ENCODE data around the gene KRT77.
"Not testable (repeated sequence)": the region's sequence is repeated elsewhere in the genome, so short reads cannot be mapped to it uniquely, and the experiment has no call there.

KRT77 gene

DNA sequence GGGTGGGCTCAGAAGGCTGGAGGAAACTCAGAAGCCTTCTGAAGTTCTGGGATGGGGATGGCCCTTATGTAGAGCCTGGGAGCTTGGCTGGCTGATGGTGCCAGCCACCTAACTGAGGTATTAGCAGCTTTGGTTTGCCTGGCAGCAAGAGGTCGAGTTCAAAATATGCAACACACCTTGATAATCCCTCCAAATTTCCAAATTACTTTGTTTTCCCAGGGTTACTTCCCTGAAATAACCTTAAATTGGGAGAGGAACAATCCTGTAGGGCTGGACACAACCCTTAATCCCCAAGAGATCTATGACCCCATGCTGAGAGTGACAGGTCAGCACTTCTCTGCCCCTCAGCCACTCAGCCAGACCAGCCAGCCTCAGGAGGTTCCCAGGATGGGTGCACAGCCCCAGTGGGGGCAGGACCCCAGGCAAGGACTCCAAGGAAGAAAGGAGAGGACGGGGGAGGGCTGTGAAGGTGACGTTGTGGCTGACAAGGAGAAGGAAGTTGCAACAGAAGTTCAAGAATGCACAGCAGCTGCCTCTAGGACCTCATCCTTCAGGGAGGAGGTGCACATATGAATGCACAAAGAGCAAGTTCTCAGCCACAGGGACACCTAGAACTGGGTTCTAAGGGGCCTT is 18.6 kb upstream of the KRT77 start:
- no peak for DNase-seq

DNA sequence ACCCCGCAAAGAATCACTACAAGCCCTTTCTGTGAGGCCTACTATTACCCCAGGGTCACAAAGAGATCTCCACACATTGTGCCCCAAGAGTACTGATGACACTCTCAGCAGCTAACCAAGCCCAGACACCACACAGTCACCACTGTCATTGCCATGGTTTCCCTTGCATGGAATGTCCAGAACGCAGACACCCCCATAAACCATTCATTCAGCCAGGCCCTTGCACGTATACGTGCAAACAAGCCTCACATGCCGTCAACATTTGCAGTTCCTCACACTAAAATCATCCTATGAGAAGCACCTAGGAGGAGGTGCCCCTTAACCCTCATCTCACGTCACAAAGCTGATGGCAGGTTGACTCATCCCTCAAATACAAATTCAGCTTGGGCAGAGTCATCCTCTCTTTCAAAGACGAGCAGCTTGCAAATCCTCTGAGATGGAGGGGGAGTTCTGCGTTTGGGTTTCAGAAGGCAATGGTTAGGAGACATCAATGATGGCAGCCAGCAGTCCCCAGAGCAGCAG is 17.1 kb upstream of the KRT77 start:
- DNase-seq, result no peak

DNA sequence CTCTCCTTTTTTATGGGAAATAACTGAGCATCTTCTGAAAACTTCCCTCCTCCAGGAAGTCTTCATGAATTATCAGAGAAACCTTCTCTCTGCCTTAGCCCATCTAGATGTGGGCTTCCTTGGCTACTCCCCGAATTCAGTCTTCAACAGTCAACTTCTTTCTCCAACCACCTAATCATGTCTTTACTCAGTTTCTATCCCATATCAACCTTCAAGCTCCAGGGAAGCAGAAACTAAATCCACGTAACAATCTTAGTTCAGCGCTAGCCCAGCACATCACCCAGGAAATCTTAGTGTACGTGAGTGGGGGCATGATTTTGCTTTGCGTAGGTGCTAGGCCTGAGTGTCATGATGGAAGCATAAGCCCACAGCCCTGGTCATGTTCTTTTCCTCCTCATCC is 12.7 kb upstream of the KRT77 start:
- DNase-seq, result no peak

DNA sequence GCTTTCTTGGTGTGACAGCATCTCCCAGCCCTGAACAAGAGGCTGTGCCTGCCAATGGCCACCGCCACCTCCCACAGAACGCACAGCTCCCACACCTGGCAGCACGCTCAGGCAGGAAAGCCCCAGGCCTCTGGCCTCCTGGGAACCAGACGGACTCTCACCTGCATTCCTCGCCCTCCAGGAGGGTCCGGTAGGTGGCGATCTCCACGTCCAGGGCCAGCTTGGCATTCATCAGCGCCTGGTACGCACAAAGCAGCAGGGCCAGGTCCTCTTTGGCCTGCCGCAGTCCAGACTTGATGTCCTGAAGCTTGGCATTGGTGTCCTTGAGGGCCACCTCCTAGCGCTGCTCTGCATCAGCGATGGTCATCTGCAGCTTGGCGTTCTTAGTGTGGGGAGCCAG is 12.1 kb upstream of the KRT77 start:
- no peak for DNase-seq

DNA sequence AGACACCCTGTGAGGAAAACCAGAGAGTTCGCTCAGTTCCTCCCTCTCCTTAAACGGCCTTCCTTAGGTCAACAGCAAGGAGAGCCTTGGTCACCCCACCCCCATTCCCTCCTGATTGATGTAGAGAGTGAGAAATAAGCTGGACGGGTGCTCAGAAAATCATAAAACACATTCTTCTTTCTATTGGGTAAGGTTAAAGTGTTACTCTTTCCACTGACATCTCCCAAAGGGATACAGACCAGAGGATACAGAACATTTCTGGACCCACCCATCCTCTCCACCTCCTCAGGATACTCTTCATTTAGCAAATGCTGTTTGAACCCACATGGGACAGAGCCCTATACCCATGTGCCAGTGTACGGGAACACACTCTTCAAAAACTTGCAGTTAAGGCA is 11.6 kb upstream of the KRT77 start:
- DNase-seq, result no peak

DNA sequence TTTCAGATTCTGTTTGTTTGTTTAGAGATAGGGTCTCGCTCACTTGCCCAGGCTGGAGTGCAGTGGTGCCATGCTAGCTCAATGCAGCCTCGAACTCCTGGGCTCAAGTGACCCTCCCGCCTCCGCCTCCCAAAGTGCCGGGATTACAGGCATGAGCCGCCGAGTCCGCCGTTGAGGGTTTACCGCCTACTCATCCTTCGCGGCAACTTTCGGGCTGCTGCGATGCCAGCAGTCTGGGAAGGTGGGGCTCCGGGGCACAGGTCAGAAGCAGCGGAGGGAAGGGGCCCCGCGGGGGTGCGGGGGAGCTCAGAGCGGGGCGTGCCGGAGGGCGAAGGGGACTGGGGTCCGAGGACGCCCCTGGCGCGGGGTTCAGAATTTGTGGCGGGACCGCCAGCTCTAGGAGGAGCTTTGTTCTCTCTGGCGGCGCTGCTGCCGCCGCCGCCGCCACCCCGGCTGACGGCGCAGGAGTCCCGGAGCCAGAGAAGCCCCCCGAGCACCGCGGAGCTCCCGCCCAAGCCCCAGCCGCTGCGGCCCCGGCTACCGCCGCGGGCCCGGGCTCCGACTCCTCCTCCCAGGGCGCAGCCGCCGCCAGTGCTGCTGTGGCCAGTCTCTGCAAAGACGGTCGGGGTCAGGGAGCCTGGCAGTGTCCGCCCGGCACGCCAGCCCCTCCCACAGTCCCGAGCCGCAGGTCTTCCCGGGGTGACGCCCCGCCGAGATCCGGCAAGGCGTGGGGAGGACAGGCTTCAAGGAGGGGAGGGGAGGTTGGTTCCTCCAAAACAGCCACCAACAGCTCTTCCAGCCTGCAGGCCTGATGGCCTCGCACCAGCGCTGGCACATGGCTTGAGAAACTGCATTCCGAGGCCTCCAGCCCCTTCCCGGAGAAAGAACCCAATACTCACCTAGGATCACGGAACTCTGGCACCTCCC is 10.9 kb upstream of the KRT77 start:
- no peak for DNase-seq

DNA sequence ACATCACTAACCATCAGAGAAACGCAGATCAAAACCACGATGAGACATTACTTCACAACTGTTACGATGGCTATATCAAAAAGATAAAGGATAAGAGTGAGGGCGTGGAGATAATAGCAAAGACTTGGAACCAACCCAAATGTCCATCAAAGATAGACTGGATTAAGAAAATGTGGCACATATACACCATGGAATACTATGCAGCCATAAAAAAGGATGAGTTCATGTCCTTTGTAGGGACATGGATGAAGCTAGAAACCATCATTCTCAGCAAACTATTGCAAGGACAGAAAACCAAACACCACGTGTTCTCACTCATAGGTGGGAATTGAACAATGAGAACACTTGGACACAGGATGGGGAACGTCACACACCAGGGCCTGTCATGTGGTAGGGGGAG is 8.8 kb upstream of the KRT77 start:
- not testable (repeated sequence) for DNase-seq

DNA sequence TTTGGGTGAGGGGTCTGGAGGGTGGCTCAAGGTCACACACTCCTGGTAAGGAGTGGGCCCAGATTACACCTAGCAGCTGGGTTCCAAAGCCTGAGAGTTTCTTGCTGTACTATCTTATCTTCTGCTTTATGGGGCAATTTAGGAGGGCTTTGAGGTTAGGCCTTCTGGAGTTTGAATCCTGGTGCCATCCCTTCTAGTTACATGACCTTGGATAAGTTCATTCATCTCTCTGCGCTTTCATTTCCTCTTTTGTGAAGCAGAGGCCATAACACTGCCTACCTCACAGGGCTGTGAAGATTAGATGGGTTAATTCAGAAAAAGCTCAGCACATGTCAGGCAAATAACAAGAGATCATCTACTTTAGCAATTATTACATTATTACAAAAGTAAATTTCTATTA is 7.4 kb upstream of the KRT77 start:
- no peak for DNase-seq

DNA sequence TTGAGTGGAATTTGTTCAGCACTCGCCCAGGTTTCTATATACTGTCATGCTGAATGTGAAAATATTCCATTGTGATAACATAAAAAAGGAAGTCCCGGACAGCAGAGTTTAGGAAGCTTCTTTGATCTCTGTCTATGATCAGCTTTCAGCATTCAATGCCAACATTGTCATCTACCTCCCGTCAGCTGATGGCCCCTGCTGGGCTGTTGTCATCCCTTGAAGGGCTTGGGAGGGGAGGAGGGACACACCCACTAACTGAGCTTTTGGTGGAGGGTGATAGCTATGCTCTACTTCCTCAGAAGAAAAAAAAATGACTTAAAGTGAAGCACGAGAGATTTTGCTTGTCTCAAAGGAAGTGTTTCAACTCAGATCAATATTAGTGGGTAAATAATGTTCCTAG is 4.7 kb upstream of the KRT77 start:
- DNase-seq, result no peak

DNA sequence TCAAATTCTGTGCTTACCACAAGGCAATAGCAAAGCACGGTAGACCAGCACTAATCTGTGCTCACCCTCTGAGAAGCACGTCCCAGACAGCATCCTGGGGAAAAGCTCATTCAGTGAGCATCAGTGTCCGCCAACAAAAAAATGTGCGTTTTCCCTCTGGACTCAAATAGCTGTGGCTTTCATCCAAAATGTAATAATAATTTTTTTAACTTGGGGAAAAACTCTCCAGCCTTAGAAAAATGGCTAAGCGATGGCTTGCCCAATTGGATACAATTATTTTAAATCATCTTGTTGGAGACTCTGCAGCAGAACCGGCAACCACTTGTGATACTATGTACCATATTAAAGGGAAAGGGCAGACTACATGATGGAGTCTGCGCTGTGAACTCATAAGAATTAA is 1.1 kb upstream of the KRT77 start:
- DNase-seq, result no peak

DNA sequence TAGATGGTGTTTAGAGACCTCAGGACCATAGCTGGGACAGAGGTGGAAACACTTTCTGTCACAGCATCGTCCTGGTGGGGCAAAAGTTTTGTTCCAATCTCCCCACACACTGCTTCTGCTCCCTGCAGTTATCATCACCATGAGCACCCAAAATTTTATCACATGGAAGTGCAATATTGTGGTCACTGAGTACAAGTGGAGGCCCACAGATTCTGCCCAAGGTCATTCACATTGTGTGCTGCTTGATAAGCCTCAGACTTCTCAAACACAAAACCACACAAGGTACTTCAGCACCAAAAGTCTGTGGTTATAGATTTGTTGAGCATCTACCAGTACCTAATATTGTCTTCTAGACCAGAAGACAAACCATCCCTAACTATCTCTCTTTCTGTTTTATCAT is 554 bp upstream of the KRT77 start:
- no peak for DNase-seq

DNA sequence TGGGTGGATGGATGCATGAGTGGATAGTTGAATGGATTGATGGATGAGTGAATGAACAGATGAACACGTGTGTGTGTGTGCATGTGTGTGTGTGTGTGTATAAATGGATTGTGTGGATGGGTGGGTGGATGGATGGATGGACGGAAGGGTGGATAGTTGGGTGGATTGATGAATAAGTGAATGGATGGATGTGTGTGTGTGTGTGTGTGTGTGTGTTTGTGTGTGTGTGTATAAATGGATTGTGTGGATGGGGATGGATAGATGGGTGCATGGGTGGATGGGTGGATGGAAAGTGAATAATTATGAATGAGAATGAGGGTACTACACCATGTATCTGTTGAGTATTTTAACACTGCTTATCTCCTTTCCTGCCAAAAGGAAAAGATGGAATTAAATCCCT is 986 bp downstream of the KRT77 start:
- DNase-seq, result no peak

DNA sequence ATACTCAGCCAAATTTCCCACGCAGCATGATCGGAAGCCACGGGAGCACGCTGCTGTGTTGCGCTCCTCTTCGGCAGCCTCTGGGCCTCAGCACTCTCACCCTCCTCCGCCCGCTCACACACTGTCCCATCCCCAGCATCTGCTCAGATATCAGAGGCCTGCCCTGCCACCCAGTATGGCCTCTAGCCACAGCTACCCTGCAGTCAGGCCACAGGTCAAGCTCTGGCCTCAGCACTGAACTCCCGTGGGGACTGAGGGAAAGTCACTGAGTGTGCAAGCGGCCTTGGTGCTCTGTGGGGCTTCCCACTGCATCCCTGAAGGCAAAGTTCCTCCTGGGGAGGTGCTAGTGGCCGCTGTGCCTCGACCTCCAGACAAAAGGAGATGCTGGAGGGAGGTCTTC is 2.0 kb downstream of the KRT77 start:
- no peak for DNase-seq

DNA sequence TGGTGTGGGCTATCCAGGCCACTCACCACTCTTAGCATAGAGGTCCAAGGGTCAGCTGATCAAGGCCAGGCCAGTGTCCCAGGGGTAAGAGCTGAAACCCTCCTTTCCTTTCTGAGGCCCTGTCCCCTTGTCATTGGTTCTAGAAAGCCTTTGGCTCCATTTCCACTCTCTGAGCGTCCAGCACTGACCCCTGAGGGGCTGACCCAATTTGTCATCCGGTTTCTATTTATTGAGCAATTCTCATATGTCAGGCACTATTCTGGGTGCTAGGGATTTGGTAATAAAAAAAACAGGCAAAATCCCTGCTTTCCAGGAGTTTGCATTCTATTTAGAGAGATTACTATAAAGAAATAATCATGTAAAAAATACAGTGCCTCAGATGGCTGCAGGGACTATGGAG is 3.4 kb downstream of the KRT77 start:
- no peak for DNase-seq

DNA sequence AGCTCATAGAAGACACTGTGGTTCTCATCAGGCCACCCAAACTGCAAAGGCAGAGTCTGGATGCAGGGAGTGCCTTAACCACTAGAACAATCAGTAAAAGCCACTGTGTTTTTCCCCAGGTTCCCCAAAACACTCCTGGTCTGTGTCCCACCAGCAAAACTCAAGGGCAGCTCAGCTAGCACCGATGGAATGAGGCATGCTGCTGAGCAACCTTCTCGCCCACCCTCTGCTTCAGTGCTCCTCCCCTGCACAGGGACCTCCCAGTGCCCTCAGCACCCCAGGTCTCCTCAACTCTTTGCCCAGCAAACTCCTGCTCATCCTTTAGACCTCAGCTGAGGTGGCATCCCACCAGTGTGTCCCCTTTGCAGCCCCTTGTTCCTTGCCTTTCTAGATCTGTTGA is 4.0 kb downstream of the KRT77 start:
- DNase-seq, result no peak

DNA sequence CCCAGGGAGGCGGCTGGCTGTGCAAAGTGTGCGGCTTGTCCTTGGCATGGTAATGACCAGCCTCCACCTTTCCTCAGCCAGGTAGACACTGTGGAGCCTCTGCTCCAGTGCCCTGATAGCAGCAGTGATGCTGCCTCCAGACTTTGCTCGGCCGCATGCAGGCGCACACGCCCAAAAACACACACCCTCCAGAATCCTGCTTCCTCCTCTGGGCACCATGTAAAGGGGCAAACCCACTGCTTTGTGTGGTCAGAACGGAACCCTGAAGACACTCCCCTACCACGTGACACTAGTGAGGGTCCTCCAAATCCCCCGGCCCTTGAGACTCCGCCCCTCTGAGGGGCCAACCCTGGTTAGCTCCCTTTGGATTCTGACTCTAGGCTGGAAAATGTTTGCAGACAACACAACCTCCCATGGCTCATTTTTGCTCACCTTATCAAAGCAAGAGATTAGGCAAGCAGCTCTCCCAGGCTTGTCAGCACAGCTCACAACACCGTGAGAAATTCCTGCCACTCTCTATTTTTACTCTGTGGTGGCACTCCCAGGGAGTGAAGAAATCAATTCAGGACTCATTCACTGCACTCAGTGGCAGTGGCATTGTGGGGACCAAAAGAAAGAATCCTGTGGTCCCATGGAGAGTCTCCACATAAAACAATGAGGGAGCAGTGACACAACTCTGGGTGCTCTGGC is 4.5 kb downstream of the KRT77 start:
- no peak for DNase-seq

DNA sequence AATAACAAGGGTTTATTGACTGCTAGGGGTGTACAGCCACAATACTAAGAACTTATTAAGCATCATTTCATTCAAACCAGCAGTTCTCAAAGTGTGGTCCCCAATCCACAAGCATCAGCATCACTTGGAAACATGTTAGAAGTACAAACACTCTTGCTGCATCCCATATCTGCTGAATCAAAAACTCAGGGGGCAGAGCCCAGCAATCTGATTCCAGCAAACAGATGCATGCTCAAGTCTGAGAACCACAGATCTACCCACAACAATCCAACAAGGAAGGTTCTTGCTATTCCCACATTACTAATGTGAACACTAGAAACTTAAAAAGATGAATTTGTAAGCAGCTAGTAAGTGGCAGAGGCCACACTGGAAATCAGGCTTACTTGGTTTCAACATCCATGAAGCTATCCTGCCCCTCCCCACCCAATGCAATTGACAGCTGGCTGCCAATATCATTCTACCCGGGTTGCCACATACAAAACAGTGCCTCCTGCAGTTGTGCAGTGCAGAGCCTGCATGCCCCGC is 6.2 kb downstream of the KRT77 start:
- DNase-seq, result no peak

DNA sequence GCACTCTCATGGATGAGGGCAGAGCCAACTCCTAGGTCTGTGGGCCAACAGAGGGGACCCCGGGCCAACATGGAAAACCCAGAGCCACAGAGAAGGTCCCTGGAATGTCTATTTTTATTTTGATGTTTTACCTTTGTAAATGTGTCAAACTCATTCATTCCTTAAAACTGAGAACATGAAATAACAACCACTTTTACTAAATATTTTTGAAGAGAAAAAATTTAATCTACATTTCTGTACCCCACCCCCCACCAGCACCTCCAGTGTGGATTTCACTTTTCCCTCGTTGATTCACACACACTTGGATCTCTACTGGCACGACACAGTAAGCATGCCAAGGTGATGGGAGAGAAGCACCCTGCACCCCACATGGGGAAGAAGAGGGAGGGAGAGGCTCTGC is 6.7 kb downstream of the KRT77 start:
- DNase-seq, result no peak

DNA sequence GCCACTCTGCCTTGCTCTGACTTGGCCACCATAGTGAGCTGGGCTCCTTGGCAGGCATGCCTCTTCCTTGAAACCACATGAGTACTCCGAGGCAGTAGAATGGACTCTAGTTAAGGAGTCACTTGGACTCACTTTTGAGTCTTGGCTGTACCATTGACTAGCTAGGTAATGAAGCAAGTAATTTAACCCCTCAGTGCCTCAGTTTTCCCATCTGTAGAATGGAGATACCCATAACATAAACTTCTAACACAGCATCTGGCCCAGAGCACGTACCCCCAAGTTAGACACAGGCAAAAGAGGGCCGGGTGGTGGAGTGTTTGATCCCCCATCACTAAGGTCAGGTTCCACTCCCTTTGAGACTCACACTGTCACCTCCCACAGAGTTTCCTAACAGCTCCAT is 8.3 kb downstream of the KRT77 start:
- no peak for DNase-seq

DNA sequence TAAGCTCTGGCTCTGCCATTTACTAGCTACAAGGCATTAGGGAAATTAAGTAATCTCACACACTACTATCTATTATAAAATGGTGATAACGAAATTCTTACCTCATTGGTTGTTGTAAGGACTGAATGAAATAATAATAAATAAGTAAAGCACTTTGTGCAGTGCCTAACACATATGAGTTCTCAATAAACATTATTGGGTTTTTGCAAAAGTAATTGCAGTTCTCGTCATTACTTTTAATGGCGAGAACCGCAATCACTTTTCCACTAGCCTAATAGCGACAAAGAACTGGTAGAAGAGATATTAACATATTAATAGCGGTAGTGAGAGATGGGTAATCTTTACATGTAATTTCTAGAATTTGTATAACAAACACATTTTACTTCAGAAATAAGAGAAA is 9.2 kb downstream of the KRT77 start:
- DNase-seq, result no peak

DNA sequence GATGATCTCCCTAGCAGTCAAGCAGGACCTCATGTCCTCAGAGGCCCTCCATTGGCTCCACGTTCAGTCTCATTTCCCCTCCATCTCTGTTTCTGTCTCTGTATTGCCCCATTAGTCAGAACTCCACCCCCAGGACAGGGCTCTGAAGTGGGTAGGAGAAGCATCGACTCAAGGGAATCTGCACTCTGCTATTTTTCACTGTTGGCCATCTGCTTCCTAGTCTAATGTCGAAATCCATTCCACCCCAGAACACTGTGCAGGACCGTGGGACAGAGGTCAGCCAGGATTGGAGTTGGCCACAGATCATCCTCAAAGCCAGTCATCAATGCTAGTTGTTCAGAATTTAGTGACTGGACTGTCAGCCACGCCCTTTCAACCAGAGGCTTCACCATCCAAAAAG is 10.1 kb downstream of the KRT77 start:
- DNase-seq, result no peak

DNA sequence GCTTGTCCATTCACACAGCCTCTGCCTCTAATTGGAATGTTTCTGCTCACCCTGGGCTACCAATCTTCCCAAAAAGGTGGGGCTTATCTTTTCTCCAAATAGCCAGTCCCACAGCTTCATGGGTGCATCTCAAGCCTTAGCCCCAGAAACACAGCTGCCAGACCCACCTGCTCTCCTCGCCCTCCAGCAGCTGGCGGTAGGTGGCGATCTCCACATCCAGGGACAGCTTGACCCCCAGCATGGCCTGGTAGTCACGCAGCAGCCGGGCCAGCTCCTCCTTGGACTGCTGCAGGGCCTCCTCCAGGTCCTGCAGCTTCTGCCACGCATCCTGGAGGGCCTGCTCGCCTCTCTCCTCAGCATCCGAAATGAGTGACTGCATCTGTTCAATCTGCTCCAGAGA is 11.1 kb downstream of the KRT77 start:
- no peak for DNase-seq

DNA sequence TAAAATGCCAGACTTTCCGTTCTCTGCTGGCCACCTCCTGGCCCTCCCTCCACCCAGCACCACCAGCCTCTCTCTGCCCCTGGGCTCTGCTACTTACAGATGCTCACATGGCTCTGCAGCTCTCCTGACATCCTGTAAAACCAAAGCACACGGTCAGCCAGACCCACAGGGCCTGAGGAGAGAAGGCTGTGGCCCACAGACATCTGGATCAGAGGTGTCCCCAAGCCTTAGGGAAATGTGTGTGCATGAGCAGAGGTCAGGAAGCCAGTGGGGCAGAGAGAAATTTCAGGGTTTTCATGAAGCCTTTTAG is 11.5 kb downstream of the KRT77 start:
- DNase-seq, result no peak
